OCI-LY1 (cell line): ENCODE data around the gene TICRR.

Source experiments
- H2AFZ ChIP-seq: fragments of 200-600 bp; sonication (generic), shearing (Covaris generic); 2 replicates; pipeline ENCODE4 v1.6.0; 2014; ENCODE audit warnings: antibody characterized with exemption, mild to moderate bottlenecking, low read length
- H3F3A ChIP-seq: fragments of 200-600 bp; sonication (generic), shearing (Covaris generic); 2 replicates; pipeline ENCODE4 v1.6.0; 2014; ENCODE audit warnings: mild to moderate bottlenecking, antibody characterized with exemption, low read length, moderate library complexity; ENCODE audit not compliant: insufficient read depth
- H3K27ac ChIP-seq: fragments of 200-600 bp; sonication (generic); 2 replicates; pipeline ENCODE4 v1.5.1; 2014; ENCODE audit warnings: low read length, mixed run types, mild to moderate bottlenecking, low read depth; ENCODE audit not compliant: poor library complexity, severe bottlenecking
- H3K27me3 ChIP-seq: fragments of 200-600 bp; sonication (generic); 2 replicates; pipeline ENCODE4 v1.6.0; 2014; ENCODE audit warnings: antibody characterized with exemption, mild to moderate bottlenecking, low read length, moderate library complexity; ENCODE audit not compliant: insufficient read depth
- H3K36me3 ChIP-seq: fragments of 200-600 bp; sonication (generic); 2 replicates; pipeline ENCODE4 v1.6.1; 2014; ENCODE audit warnings: mild to moderate bottlenecking, antibody characterized with exemption, low read length, moderate library complexity, mixed read lengths; ENCODE audit not compliant: insufficient read depth
- H3K4me1 ChIP-seq: fragments of 200-600 bp; sonication (generic); 2 replicates; pipeline ENCODE4 v1.5.1; 2014; ENCODE audit warnings: mild to moderate bottlenecking, low read length, moderate library complexity; ENCODE audit not compliant: insufficient read depth, severe bottlenecking
- H3K4me2 ChIP-seq: fragments of 200-600 bp; sonication (generic), shearing (Covaris generic); 2 replicates; pipeline ENCODE4 v1.6.1; 2014; ENCODE audit warnings: low read length
- H3K4me3 ChIP-seq: fragments of 200-600 bp; sonication (generic); 2 replicates; pipeline ENCODE4 v1.5.1; 2014; ENCODE audit warnings: low read length, low read depth, mild to moderate bottlenecking, mixed read lengths; ENCODE audit not compliant: poor library complexity, severe bottlenecking
- H3K79me2 ChIP-seq: fragments of 200-600 bp; shearing (Covaris generic); 2 replicates; pipeline ENCODE4 v1.6.1; 2016; ENCODE audit warnings: mixed run types, low read length, mixed read lengths; ENCODE audit not compliant: insufficient read depth
- H3K9ac ChIP-seq: fragments of 200-600 bp; sonication (generic), shearing (Covaris generic); 2 replicates; pipeline ENCODE4 v1.6.1; 2014; ENCODE audit warnings: mild to moderate bottlenecking, low read length, mixed read lengths
- H3K9me2 ChIP-seq: fragments of 200-600 bp; sonication (generic), shearing (Covaris generic); 2 replicates; pipeline ENCODE4 v1.6.1; 2014; ENCODE audit warnings: low read depth, mild to moderate bottlenecking, low read length, mixed read lengths
- H3K9me3 ChIP-seq: fragments of 200-600 bp; shearing (Covaris generic); 2 replicates; pipeline ENCODE4 v1.6.1; 2014; ENCODE audit warnings: low read length, mixed read lengths
- H4K20me1 ChIP-seq: fragments of 200-600 bp; sonication (generic), shearing (Covaris generic); 2 replicates; pipeline ENCODE4 v1.6.0; 2016; ENCODE audit warnings: mild to moderate bottlenecking, low read length; ENCODE audit not compliant: insufficient read depth
- CTCF ChIP-seq: fragments of 200-600 bp; sonication (generic), shearing (Covaris generic); IDR thresholded peaks from 2 replicates; pipeline ENCODE4 v1.5.1; 2017; ENCODE audit warnings: mild to moderate bottlenecking, antibody characterized with exemption, low read length, moderate library complexity, mixed read lengths
- EZH2 ChIP-seq: fragments of 200-600 bp; sonication (generic), shearing (Covaris generic); IDR thresholded peaks from 2 replicates; pipeline ENCODE4 v1.8.0; 2017; ENCODE audit warnings: borderline replicate concordance, mixed run types, mild to moderate bottlenecking, antibody characterized with exemption, low read length, moderate library complexity, mixed read lengths

The TICRR gene

GRCh38 chr15:89666184-89666857 lies 91.1 kb downstream of the TICRR start:
- H3K36me3 ChIP-seq, result no peaks in the 10 kb centered on the region
- no peak overlapping the region for H3K4me3 ChIP-seq
- TF ChIP-seq CTCF (no peak), EZH2 (no peak)
- H3F3A ChIP-seq, result no peaks in the 10 kb centered on the region
- no peaks in the 10 kb centered on the region for H3K9me2 ChIP-seq
- no peak overlapping the region for H3K27ac ChIP-seq
- no peak overlapping the region for H2AFZ ChIP-seq
- H3K4me2 ChIP-seq, result no peak overlapping the region
- no peaks in the 10 kb centered on the region for H3K4me1 ChIP-seq
- H3K9ac ChIP-seq, result no peak overlapping the region
- H4K20me1 ChIP-seq, result no peaks in the 10 kb centered on the region
- no peaks in the 10 kb centered on the region for H3K9me3 ChIP-seq
- H3K27me3 ChIP-seq, result no peaks in the 10 kb centered on the region
- no peaks in the 10 kb centered on the region for H3K79me2 ChIP-seq

- Histone ChIP-seq H3F3A (no peaks in the 10 kb centered on the region), H3K9ac (no peak overlapping the region), H3K4me2 (no peak overlapping the region), H3K36me3 (no peaks in the 10 kb centered on the region), H3K4me1 (no peaks in the 10 kb centered on the region), H4K20me1 (no peaks in the 10 kb centered on the region), H3K27ac (no peak overlapping the region), H3K79me2 (no peaks in the 10 kb centered on the region), H3K4me3 (no peak overlapping the region), H2AFZ (no peak overlapping the region), H3K9me3 (no peaks in the 10 kb centered on the region), H3K9me2 (no peaks in the 10 kb centered on the region), H3K27me3 (no peaks in the 10 kb centered on the region)
- no peak for TF ChIP-seq EZH2
These were observed 91.8 kb downstream of the TICRR start for GRCh38 chr15:89666858-89667705.

GRCh38 chr15:89667706-89667960 lies 92.4 kb downstream of the TICRR start:
- Histone ChIP-seq H3K79me2 (no peaks in the 10 kb centered on the region), H3K4me2 (no peak overlapping the region), H3K4me3 (no peak overlapping the region), H3K9ac (no peak overlapping the region), H3K9me2 (no peaks in the 10 kb centered on the region), H3F3A (no peaks in the 10 kb centered on the region), H3K27ac (no peak overlapping the region), H3K4me1 (no peaks in the 10 kb centered on the region), H2AFZ (no peak overlapping the region), H3K27me3 (no peaks in the 10 kb centered on the region), H3K9me3 (no peaks in the 10 kb centered on the region), H3K36me3 (no peaks in the 10 kb centered on the region), H4K20me1 (no peaks in the 10 kb centered on the region)
- no peak for TF ChIP-seq CTCF
- TF ChIP-seq EZH2, result no peak
